Stomach (tissue), 9 donors: ENCODE results near the gene PRR5. TPM values are rescaled to one million over a fixed set of nuclear protein-coding genes. Genes with fewer than 3 reads are reported as not detected.

Experiments
- DNase-seq, 2 donors: peaks; one replicate each; pipeline versions ENCODE4 v3.0.0 to v3.0.0-alpha.2; 2013 to 2019
- H3K27ac ChIP-seq, 5 donors: fragments of 200-600 bp in 4 of 5; sonication (generic) in 4 of 5; one replicate each; pipeline ENCODE4 v1.5.1; 2013 to 2019; ENCODE audit warnings: mild to moderate bottlenecking in 1 of 5, moderate library complexity in 1 of 5
- H3K27me3 ChIP-seq, 3 donors: fragments of 200-600 bp; sonication (generic); one replicate each; pipeline ENCODE4 v1.5.1; 2017 to 2019; ENCODE audit warnings: mixed run types in 1 of 3
- H3K36me3 ChIP-seq, 4 donors: fragments of 200-600 bp; sonication (generic); 1 replicate in 3 of 4; 2 replicates in 1 of 4; pipeline ENCODE4 v1.5.1; 2016 to 2019
- H3K4me1 ChIP-seq, 4 donors: fragments of 200-600 bp; sonication (generic); one replicate each; pipeline ENCODE4 v1.5.1; 2016 to 2019
- H3K4me3 ChIP-seq, 4 donors: fragments of 200-600 bp; sonication (generic) in 3 of 4; one replicate each; pipeline ENCODE4 v1.5.1; 2016 to 2019; ENCODE audit warnings: mild to moderate bottlenecking in 1 of 4
- H3K9me3 ChIP-seq, 4 donors: fragments of 200-600 bp; sonication (generic); one replicate each; pipeline ENCODE4 v1.5.1; 2016 to 2019
- EP300 ChIP-seq: sonication (generic); formaldehyde crosslinking; IDR thresholded peaks from one replicate; pipeline ENCODE4 v1.6.1; 2017; ENCODE audit warnings: antibody characterized with exemption
- POLR2A ChIP-seq, 4 donors: fragments of 450-650 bp; IDR thresholded peaks; one replicate each; pipeline ENCODE4 v1.6.1; 2016; ENCODE audit warnings: antibody characterized with exemption in 4 of 4, control low read depth in 2 of 4, mild to moderate bottlenecking in 1 of 4, moderate library complexity in 1 of 4
- POLR2AphosphoS5 ChIP-seq, 3 donors: sonication (generic); formaldehyde crosslinking; IDR thresholded peaks; one replicate each; pipeline ENCODE4 v1.6.1; 2016; ENCODE audit warnings: antibody characterized with exemption in 3 of 3
- WGBS, 5 donors: extraction: QIAGEN DNeasy Blood & Tissue Kit in 3 of 5; methylation state at CpG; one replicate each; pipeline versions ENCODE4 v1.1.5 to v1.1.7; 2013 to 2018; 5-methylcytosine and 5-hydroxymethylcytosine counted together
- intact Hi-C: fragments of 100-400 bp; cut with DNase I; formaldehyde crosslinking; loops from one replicate; pipeline ENCODE4 v1.15.1; 2023; ENCODE audit warnings: low total_unique reads
- polyA plus RNA-seq, 3 donors: library from polyadenylated mRNA; stranded (reverse); fragments of 200-250 nt; gene quantifications; one replicate each; pipeline ENCODE4 v1.2.3, GENCODE V29; 2013
- total RNA-seq, 5 donors: library from RNA; depleted of rRNA; stranded (reverse); fragments of >200 nt; gene quantifications; one replicate each; pipeline versions ENCODE4 v1.1.0 to v1.2.3, GENCODE V29; 2014 to 2016
- TF ChIP-seq, protein P1 (sequence below), 7 experiments: fragments of 450-650 bp in 4 of 7; fragments of 200-600 bp in 3 of 7; sonication (generic) in 3 of 7; IDR thresholded peaks; one replicate each; pipeline ENCODE4 v1.5.1; 2016 to 2019; ENCODE audit warnings: antibody characterized with exemption in 7 of 7, control low read depth in 2 of 7, mild to moderate bottlenecking in 1 of 7
- donor health status: healthy with polysubstance abuse.
- donor health status: Bipolar disorder and iron deficiency.
- donor health status: healthy.

The PRR5 gene
- total and polyA plus RNA-seq, 8 donors, result 8.3 to 36.5 (median 17.9) TPM; not detected in 1

DNA sequence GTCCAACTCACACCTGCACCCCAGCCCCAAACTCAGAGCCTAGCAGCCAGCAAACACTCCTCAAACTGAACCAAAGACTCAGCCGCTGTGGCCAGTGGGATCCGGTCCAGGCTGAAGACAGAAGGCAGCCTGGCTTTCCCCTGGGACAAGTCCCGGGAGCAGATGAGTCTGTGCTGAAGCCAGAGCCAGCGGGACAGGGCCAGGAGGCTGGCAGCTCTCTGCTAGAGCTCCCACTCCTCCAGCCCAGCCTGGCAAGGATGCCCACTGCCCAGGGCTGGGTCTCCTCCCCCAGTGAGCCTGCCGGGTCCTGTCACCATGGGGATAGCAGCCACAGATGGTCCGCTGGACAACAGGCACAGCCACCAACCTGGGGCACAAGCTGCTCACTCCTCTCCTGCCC, 42.9 kb upstream of the PRR5 start:
- TF ChIP-seq POLR2A (IDR thresholded peaks at IDR 0.05) (no peak), POLR2AphosphoS5 (IDR thresholded peaks at IDR 0.05) (no peak), EP300 (no peak)
- TF ChIP-seq, protein P1, sequence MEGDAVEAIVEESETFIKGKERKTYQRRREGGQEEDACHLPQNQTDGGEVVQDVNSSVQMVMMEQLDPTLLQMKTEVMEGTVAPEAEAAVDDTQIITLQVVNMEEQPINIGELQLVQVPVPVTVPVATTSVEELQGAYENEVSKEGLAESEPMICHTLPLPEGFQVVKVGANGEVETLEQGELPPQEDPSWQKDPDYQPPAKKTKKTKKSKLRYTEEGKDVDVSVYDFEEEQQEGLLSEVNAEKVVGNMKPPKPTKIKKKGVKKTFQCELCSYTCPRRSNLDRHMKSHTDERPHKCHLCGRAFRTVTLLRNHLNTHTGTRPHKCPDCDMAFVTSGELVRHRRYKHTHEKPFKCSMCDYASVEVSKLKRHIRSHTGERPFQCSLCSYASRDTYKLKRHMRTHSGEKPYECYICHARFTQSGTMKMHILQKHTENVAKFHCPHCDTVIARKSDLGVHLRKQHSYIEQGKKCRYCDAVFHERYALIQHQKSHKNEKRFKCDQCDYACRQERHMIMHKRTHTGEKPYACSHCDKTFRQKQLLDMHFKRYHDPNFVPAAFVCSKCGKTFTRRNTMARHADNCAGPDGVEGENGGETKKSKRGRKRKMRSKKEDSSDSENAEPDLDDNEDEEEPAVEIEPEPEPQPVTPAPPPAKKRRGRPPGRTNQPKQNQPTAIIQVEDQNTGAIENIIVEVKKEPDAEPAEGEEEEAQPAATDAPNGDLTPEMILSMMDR (IDR thresholded peaks at IDR 0.05), result no peak
- no peak overlapping the region for H3K4me3 ChIP-seq
- peaks cover 12 to 27% (median 23%) of the 10 kb centered on the region in 4 donors for H3K4me1 ChIP-seq
- intact Hi-C loops, result no loop called here
- DNase-seq, result peak in 1 of 2 donors; percentile 70
- no peaks in the 10 kb centered on the region for H3K9me3 ChIP-seq
- H3K36me3 ChIP-seq, result no peaks in the 10 kb centered on the region
- H3K27ac ChIP-seq, result peak overlapping the region; percentile 39 to 81 (median 76)
- WGBS, 5 donors, result 40 to 70% (median 61%) methylated on average over 2 to 6 of the region's 6 CpGs
- H3K27me3 ChIP-seq, result peaks cover 0 to 11% (median 0%) of the 10 kb centered on the region in 3 donors

DNA sequence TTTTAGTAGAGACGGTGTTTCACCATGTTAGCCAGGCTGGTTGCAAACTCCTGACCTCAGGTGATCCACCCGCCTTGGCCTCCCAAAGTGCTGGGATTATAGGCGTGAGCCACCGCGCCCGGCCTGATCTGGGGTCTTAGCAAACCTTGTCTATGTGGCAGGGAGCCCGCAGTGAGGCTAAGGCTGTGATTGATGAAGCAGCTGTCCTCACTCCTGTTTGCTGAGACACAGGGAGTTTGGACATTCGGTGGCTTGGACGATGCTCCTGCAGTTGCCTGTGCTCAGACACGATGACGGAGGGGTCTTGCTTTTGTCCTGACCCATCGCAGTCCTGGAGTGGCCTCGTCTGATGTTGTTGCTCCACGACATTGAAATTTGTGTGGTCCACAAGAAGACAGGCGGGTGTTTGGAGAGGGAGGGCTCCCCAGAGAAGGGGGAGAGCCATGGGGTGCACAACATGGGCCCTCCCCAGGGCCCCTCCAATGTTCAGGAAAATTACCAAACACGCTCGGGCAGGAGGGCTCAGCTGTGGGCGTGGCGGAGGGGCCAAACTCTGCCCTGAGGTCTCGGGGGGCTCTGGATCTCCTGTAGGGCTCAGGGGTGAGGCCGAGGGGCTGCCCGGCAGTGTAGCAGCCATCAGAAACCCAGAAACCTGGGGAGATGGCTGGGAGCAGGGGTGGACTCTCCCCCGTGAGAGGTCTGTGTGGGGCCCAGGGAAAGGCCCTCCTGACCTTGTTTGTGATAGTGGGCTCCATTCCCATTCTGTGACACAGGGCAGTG, 41.8 kb upstream of the PRR5 start:
- H3K27me3 ChIP-seq, result peaks cover 0 to 11% (median 0%) of the 10 kb centered on the region in 3 donors
- DNase-seq, result no peak
- TF ChIP-seq, protein P1 (IDR thresholded peaks at IDR 0.05), result no peak
- no peak for TF ChIP-seq EP300
- no peaks in the 10 kb centered on the region for H3K9me3 ChIP-seq
- H3K4me1 ChIP-seq, result peaks cover 17 to 38% (median 34%) of the 10 kb centered on the region in 4 donors
- intact Hi-C loops, result no loop called here
- 80 to 85% (median 82%) methylated on average over 16 to 23 of the region's 23 CpGs for WGBS, 5 donors
- no peak overlapping the region for H3K27ac ChIP-seq
- no peaks in the 10 kb centered on the region for H3K36me3 ChIP-seq
- no peak overlapping the region for H3K4me3 ChIP-seq

GRCh38 chr22:44661070-44661469, 40.9 kb upstream of the PRR5 start:
- no peak overlapping the region for H3K4me3 ChIP-seq
- no peaks in the 10 kb centered on the region for H3K36me3 ChIP-seq
- TF ChIP-seq, protein P1 (IDR thresholded peaks at IDR 0.05), result no peak
- no peak for TF ChIP-seq POLR2AphosphoS5 (IDR thresholded peaks at IDR 0.05)
- no peak for TF ChIP-seq EP300
- TF ChIP-seq POLR2A (IDR thresholded peaks at IDR 0.05), result no peak
- H3K27ac ChIP-seq, result no peak overlapping the region
- intact Hi-C loops, result no loop called here
- H3K4me1 ChIP-seq, result peaks cover 17 to 45% (median 36%) of the 10 kb centered on the region in 4 donors
- DNase-seq, result peak in 1 of 2 donors; percentile 74
- 17 to 60% (median 35%) methylated on average over 2 to 14 of the region's 14 CpGs for WGBS, 5 donors
- H3K9me3 ChIP-seq, result no peaks in the 10 kb centered on the region
- H3K27me3 ChIP-seq, result peaks cover 0 to 11% (median 0%) of the 10 kb centered on the region in 3 donors

DNA sequence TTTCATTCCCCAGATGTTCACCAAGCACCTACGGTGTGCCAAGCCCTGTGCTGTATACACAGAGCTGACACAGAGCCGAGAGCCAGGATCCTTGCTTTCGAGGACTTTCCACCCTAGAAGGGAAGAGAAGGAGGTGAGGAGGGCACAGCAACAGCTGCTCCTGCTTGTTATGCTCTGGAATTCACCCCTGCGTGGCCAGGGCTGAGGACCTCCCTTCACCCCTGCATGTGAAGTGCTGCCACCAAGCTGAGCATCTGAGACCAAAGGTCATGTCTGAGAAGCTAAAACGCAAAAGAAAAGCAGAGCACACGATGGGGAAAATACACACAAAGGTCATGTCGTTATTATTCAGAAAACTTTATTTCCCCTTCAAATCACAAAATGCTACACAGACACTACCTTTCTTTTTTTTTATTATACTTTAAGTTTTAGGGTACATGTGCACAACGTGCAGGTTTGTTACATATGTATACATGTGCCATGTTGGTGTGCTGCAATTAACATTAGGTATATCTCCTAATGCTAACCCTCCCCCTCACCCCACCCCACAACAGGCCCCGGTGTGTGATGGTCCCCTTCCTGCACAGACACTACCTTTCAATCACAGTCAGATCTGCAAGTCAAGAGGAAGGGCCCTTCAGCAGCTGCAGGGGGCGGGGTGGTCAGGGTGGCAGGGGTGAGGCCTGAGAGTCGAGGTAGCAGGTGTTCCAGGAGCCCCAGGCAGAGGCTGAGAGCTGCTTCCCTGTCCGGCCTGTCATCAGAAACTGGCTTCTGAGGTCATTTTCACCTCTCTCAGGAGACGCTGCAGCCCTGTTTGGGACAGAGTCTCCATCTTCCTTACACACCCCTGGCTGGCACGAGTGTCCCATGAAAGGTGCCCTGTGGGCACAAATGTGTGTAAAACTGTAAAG, 40.1 kb upstream of the PRR5 start:
- peaks cover 22 to 53% (median 39%) of the 10 kb centered on the region in 4 donors for H3K4me1 ChIP-seq
- no peaks in the 10 kb centered on the region for H3K9me3 ChIP-seq
- WGBS, 5 donors, result 63 to 70% (median 67%) methylated on average over 12 to 14 of the region's 14 CpGs
- TF ChIP-seq, protein P1 (IDR thresholded peaks at IDR 0.05), result no peak
- TF ChIP-seq EP300, result no peak
- TF ChIP-seq POLR2A (IDR thresholded peaks at IDR 0.05), result no peak
- no peak for TF ChIP-seq POLR2AphosphoS5 (IDR thresholded peaks at IDR 0.05)
- H3K27me3 ChIP-seq, result peaks cover 0 to 11% (median 0%) of the 10 kb centered on the region in 3 donors
- H3K4me3 ChIP-seq, result no peak overlapping the region
- intact Hi-C loops, result no loop called here
- DNase-seq, result peak in 1 of 2 donors; percentile 7
- H3K36me3 ChIP-seq, result no peaks in the 10 kb centered on the region
- H3K27ac ChIP-seq, result no peak overlapping the region
